Caco-2 (cell line): Measurements from ENCODE around the gene ALDH4A1. TPM values are rescaled to one million over a fixed set of nuclear protein-coding genes. Genes with fewer than 3 reads are reported as not detected.

ENCODE experiments used
- Bru-seq: library from RNA; stranded (reverse); fragments of 400-500 nt; gene quantifications from one replicate; lab custom pipeline; 2021; lab: Mats Ljungman, UMichigan
- BruChase-seq, 2 experiments: library from RNA; stranded (reverse); fragments of 400-500 nt; gene quantifications; one replicate each; lab custom pipeline; 2021; lab: Mats Ljungman, UMichigan
- BruUV-seq: library from RNA; stranded (reverse); fragments of 400-500 nt; replicated peaks from 2 replicates; lab custom pipeline; 2021; lab: Mats Ljungman, UMichigan
- CTCF ChIA-PET: fragments of 300-600 bp; sonication (Branson Sonifier 250); formaldehyde crosslinking; loops from one replicate; lab custom pipeline; 2022; ENCODE audit warnings: antibody characterized with exemption; lab: Charles Lee
- POLR2A ChIA-PET: fragments of 300-600 bp; sonication (Branson Sonifier 250); formaldehyde crosslinking; loops from one replicate; lab custom pipeline; 2022; ENCODE audit warnings: antibody characterized with exemption; lab: Charles Lee
- DNase-seq, 2 experiments: peaks; one replicate each; pipeline versions ENCODE4 v3.0.0 to v3.0.0-alpha.2; 2020 to 2022
- H3K27me3 ChIP-seq: replicated peaks from 2 replicates; pipeline ENCODE4 v1.6.0; 2011; ENCODE audit warnings: low read length; ENCODE audit not compliant: control insufficient read depth, insufficient read depth
- H3K36me3 ChIP-seq: 2 replicates; pipeline ENCODE4 v1.5.1; 2011; ENCODE audit warnings: low read length; ENCODE audit not compliant: control insufficient read depth, insufficient read depth
- H3K4me1 ChIP-seq: fragments of 250-450 bp; sonication (Bioruptor Pico); 2 replicates; pipeline ENCODE4 v1.5.1; 2020; ENCODE audit warnings: mild to moderate bottlenecking
- H3K4me3 ChIP-seq: 2 replicates; pipeline ENCODE4 v1.5.1; 2011; ENCODE audit warnings: low read depth, mild to moderate bottlenecking, control low read depth, low read length
- H3K9me3 ChIP-seq: fragments of 250-450 bp; sonication (Bioruptor Pico); 2 replicates; pipeline ENCODE4 v1.5.1; 2020; ENCODE audit warnings: mild to moderate bottlenecking, moderate library complexity
- H3K27ac Mint-ChIP-seq: one replicate; pipeline ENCODE4 v1.8.0; 2022; ENCODE audit warnings: mixed read lengths; ENCODE audit not compliant: unreplicated experiment
- H3K27me3 Mint-ChIP-seq: one replicate; pipeline ENCODE4 v1.8.0; 2022; ENCODE audit warnings: mixed read lengths; ENCODE audit not compliant: insufficient read depth, unreplicated experiment
- H3K36me3 Mint-ChIP-seq: one replicate; pipeline ENCODE4 v1.8.0; 2022; ENCODE audit warnings: mild to moderate bottlenecking, mixed read lengths; ENCODE audit not compliant: insufficient read depth, unreplicated experiment
- H3K4me1 Mint-ChIP-seq: one replicate; pipeline ENCODE4 v1.8.0; 2022; ENCODE audit warnings: low read depth, mixed read lengths; ENCODE audit not compliant: unreplicated experiment
- H3K4me3 Mint-ChIP-seq: one replicate; pipeline ENCODE4 v1.8.0; 2022; ENCODE audit warnings: mild to moderate bottlenecking, moderate library complexity, mixed read lengths; ENCODE audit not compliant: unreplicated experiment
- H3K9me3 Mint-ChIP-seq: one replicate; pipeline ENCODE4 v1.8.0; 2022; ENCODE audit warnings: mixed read lengths; ENCODE audit not compliant: unreplicated experiment
- intact Hi-C: fragments of 100-400 bp; cut with micrococcal nuclease; formaldehyde crosslinking; loops from one replicate; pipeline ENCODE4 v1.10.0; 2022; ENCODE audit not compliant: unreplicated experiment
- long read RNA-seq: library from polyadenylated mRNA; stranded (forward); transcript quantifications from one replicate; pipeline ENCODE4 v2.0.0, GENCODE V29; 2022
- total RNA-seq: library from RNA; stranded (reverse); gene quantifications from 2 replicates; pipeline ENCODE4 v1.2.3, GENCODE V29; 2022
- TF ChIP-seq, protein P1 (sequence below), 2 experiments: fragments of 200-600 bp in 1 of 2; IDR thresholded peaks; 1 replicate in 1 of 2; 2 replicates in 1 of 2; pipeline versions ENCODE4 v1.5.1 to v1.8.0; 2011 to 2022; ENCODE audit warnings: antibody characterized with exemption in 1 of 2, control low read depth in 1 of 2, inconsistent platforms in 1 of 2, low read depth in 1 of 2, low read length in 1 of 2, mild to moderate bottlenecking in 1 of 2, moderate library complexity in 1 of 2; ENCODE audit not compliant: insufficient read depth in 1 of 2, severe bottlenecking in 1 of 2, unreplicated experiment in 1 of 2

Gene ALDH4A1, protein sequence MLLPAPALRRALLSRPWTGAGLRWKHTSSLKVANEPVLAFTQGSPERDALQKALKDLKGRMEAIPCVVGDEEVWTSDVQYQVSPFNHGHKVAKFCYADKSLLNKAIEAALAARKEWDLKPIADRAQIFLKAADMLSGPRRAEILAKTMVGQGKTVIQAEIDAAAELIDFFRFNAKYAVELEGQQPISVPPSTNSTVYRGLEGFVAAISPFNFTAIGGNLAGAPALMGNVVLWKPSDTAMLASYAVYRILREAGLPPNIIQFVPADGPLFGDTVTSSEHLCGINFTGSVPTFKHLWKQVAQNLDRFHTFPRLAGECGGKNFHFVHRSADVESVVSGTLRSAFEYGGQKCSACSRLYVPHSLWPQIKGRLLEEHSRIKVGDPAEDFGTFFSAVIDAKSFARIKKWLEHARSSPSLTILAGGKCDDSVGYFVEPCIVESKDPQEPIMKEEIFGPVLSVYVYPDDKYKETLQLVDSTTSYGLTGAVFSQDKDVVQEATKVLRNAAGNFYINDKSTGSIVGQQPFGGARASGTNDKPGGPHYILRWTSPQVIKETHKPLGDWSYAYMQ
- total RNA-seq (15.3 and 18.0 TPM in 2 replicates), Bru-seq, nascent RNA (percentile 44 among the genes with signal in this experiment), BruChase-seq, experiment 1, labeled RNA remaining after a 2-hour chase (percentile 58 among the genes with signal in this experiment), BruChase-seq, experiment 2, labeled RNA remaining after a 6-hour chase (percentile 71 among the genes with signal in this experiment)
- long read RNA-seq, transcript ALDH4A1-202 (15 exons, 3,363 nt), result major isoform, 9 of 19 reads
- long read RNA-seq, partial matches to known transcripts, result 5 of 19 reads
- long read RNA-seq, other reads (novel, unspliced or antisense), result 4 of 19 reads

DNA sequence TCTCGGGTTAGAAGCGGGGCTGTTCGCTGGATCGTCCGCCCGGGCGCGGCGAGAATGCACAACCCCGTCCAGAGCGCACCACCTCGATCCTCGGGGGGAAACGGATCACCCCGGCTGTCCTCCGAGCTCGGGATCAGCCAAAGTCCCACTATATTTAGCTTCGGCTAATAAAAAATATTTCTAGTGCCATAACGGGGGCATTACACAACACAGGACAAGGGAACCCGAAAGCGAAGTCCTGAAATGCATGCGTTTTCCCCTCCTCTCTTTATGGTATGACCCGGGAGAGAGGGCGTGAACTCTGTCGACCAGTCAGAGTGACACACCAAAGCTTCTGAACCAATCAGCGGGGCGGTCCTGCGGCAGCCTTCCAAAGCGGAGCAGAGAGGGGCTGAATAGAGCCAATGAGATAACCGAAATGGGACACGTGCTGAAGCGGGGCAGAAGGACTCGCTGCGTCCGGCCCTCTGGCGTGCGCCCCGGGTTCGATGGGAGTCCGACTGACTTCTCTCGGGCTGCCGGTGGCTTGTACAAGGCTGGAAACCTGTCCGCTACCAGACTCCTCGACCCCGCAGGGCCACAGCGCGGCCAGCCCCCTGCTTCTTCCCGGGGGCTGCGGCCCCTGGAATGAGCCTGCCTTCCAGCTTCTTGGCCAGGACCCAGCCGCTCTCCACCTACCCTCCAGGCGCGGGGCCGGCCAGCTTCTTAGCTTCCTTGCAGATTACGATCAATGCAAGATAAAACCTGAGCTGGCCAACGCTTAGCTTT is at the start of gene ALDH4A1:
Gene ALDH4A1, minus strand, starts transcription at position 33 of the 768 bp plus-strand sequence. Its CDS starts 32 bp downstream, at position 1.
- Mint-ChIP-seq H3K9me3 (no peaks in the 10 kb centered on the region), H3K27ac (peak within 1 kb of the TSS; percentile 98), H3K4me3 (peak within 1 kb of the TSS; percentile 99), H3K27me3 (no peaks in the 10 kb centered on the region), H3K36me3 (peaks cover 12% of the 10 kb centered on the region), H3K4me1 (no peaks in the 10 kb centered on the region)
- ChIA-PET POLR2A (interaction anchor here (0.5 to 0.6 kb wide), 2 partner anchors 150 to 898 kb away, joined by 3 to 18 read pairs; no protein-coding TSS in a partner anchor), CTCF (interaction anchor here (0.6 to 1.4 kb wide), 8 partner anchors 9 to 583 kb away, joined by 3 to 11 read pairs (median 4); partner anchors contain the start of gene CAPZB)
- DNase-seq, result peak; percentile 95 to 98
- peaks cover 6% of the 10 kb centered on the region for H3K4me1 ChIP-seq
- TF ChIP-seq, protein P1, sequence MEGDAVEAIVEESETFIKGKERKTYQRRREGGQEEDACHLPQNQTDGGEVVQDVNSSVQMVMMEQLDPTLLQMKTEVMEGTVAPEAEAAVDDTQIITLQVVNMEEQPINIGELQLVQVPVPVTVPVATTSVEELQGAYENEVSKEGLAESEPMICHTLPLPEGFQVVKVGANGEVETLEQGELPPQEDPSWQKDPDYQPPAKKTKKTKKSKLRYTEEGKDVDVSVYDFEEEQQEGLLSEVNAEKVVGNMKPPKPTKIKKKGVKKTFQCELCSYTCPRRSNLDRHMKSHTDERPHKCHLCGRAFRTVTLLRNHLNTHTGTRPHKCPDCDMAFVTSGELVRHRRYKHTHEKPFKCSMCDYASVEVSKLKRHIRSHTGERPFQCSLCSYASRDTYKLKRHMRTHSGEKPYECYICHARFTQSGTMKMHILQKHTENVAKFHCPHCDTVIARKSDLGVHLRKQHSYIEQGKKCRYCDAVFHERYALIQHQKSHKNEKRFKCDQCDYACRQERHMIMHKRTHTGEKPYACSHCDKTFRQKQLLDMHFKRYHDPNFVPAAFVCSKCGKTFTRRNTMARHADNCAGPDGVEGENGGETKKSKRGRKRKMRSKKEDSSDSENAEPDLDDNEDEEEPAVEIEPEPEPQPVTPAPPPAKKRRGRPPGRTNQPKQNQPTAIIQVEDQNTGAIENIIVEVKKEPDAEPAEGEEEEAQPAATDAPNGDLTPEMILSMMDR (IDR thresholded peaks at IDR 0.05; ENCODE audit: insufficient read depth in 1 of 2, low read depth in 1 of 2, low read length in 1 of 2, severe bottlenecking in 1 of 2, unreplicated experiment in 1 of 2), result no peak
- peak within 1 kb of the TSS; percentile 86 for H3K4me3 ChIP-seq
- no peaks in the 10 kb centered on the region for H3K36me3 ChIP-seq
- no peaks in the 10 kb centered on the region for H3K27me3 ChIP-seq
- intact Hi-C loops, result loop anchor here (2.0 to 5.0 kb wide), 2 partner anchors 18 to 55 kb away; partner anchors contain the start of gene IFFO2
- no TSS peak for BruUV-seq
- no peaks in the 10 kb centered on the region for H3K9me3 ChIP-seq

DNA sequence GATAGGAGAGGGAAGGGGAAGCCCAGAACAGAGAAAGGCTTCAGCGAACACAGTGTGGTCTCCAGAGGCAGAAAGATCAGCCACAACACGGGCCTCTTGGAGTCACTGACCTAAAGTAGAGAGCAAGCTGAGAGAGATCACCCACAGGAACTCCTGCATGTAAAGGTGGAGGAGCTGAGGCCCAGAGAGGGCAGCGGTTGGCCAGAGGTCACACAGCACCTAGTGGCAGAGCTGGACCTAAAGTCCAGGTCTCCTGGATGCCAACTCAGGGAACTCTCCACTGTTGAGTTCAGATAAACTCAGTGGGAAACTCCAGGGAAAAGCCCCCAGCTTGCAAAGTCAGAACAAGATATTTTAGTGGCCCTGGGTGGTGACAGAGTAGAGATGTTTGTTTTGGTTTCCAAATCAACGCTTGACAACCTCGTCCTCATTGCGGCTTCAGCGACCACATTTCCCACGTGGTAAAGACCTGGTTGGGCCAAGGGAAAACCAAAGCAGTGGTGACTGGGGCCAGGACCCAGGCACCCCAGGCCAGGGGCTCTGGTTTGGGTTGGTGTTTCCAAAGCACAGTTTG is 49.5 kb upstream of the ALDH4A1 start:
- CTCF ChIA-PET, result no interaction called here
- H3K27ac Mint-ChIP-seq, result no peak overlapping the region
- Histone ChIP-seq H3K36me3 (no peaks in the 10 kb centered on the region), H3K27me3 (no peaks in the 10 kb centered on the region), H3K9me3 (no peaks in the 10 kb centered on the region), H3K4me1 (peaks cover 35% of the 10 kb centered on the region), H3K4me3 (no peak overlapping the region)
- intact Hi-C loops, result no loop called here
- no peak overlapping the region for H3K4me3 Mint-ChIP-seq
- POLR2A ChIA-PET, result no interaction called here
- H3K27me3 Mint-ChIP-seq, result no peaks in the 10 kb centered on the region
- H3K9me3 Mint-ChIP-seq, result no peaks in the 10 kb centered on the region
- no TSS peak for BruUV-seq
- peaks cover 5% of the 10 kb centered on the region for H3K36me3 Mint-ChIP-seq
- TF ChIP-seq, protein P1 (IDR thresholded peaks at IDR 0.05; ENCODE audit: insufficient read depth in 1 of 2, low read depth in 1 of 2, low read length in 1 of 2, severe bottlenecking in 1 of 2, unreplicated experiment in 1 of 2), result no peak
- DNase-seq, result no peak
- H3K4me1 Mint-ChIP-seq, result peaks cover 14% of the 10 kb centered on the region
